ENCODE results near the gene PHTF1.

The PHTF1 gene

GRCh38 chr1:113663165-113663951 is 95.9 kb downstream of the PHTF1 start:
- peak; percentile 43 for DNase-seq

DNA sequence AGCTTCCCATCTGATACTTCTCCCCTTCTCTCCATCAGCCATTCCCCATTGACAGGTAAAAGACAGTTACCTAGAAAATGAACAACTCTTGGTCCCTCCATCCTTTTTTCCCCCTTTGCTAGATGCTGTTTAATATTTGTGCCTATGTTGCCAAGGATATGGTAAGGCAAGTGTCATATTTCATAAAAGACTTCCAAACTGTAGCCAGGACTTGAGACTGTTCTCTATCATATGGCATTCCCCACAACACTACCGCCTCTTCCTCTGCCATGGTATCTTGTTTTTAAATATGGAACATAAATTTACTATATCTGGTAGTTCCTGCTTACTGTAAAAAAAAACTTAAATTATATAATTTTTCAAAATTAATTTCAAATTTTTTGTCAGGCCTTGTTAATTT is 97.2 kb downstream of the PHTF1 start:
- DNase-seq = no peak

DNA sequence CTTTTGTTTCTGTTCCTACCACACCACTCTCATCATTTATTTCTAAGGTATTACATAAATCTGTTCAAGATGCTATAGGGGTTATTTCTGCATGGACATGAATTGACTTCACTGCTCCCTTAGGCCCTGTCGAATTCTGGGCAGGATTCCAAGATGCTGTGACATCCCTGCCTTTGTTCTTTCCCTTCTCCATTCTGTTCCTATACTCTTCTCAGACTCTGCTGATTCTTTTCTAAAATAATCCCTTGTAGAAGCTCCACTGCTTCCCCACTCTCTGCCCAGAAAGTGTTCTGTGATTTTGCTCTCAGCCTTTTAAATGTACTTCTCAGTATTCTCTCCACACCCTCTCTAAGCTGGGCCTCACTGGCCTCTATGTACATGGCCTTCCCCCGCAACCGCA is 99.2 kb downstream of the PHTF1 start:
- DNase-seq = peak; percentile 8

- no peak for DNase-seq
Measured at GRCh38 chr1:113659556-113659955, 99.7 kb downstream of the PHTF1 start.

DNA sequence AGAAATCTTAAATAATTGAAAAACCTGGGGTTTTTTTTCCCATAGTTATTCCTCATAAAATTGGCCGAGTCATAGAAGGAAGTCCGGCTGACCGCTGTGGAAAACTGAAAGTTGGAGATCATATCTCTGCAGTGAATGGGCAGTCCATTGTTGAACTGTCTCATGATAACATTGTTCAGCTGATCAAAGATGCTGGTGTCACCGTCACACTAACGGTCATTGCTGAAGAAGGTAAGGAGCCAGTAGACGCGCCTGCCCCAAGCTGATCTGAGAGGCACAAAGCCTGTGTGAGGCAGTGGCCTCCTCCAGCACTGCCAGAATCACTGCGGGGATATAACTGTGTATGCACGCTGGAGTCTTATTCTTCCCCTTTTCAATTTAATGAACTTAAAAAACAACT is 100.3 kb downstream of the PHTF1 start:
- no peak for DNase-seq

DNA sequence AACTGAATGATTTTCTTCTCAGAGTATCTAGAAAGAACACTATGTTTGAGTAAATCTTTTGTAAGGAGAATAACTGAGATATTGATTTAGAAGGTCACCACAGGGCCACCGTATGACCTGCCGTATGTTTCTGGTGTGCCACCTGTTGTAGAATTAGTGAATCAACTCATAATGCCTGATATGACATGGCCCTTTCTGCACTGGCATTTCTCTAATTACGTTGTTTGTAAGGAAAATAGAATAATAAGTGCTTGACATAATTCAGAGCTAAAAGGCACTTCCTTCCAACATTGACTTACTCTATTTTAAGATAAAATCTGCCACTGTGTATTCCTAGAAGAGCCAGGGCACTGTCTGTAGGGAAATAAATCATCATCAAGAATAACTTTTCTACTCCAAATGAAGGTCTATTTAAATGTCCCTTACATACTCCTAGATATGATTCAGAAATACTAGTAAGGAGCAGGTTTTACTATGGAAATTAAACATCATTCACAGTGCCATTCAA is 101.7 kb downstream of the PHTF1 start:
- no peak for DNase-seq

- DNase-seq = no peak
Measured at GRCh38 chr1:113657126-113657525, 102.2 kb downstream of the PHTF1 start.

DNA sequence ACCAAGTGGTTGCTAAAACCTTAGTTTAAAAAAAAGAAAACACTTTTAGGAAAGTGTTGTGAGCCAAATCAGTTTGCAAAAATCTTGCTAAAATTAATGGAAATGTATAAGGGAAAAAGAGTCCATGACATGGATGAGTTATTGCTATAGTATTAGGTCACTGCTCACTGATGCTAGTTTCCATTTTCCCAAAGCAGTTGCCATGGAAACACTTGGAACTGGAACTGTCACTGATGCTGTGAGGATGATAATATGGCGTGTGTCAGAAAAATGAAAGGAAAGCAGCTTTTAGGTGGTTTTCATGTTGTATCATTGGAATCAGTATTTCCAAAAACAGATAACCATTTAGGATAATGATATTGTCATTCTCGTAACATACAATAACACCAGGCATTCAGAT is 104.4 kb downstream of the PHTF1 start:
- no peak for DNase-seq

GRCh38 chr1:113653741-113654140 is 105.5 kb downstream of the PHTF1 start:
- no peak for DNase-seq

GRCh38 chr1:113652771-113653170 is 106.5 kb downstream of the PHTF1 start:
- DNase-seq = no peak

DNA sequence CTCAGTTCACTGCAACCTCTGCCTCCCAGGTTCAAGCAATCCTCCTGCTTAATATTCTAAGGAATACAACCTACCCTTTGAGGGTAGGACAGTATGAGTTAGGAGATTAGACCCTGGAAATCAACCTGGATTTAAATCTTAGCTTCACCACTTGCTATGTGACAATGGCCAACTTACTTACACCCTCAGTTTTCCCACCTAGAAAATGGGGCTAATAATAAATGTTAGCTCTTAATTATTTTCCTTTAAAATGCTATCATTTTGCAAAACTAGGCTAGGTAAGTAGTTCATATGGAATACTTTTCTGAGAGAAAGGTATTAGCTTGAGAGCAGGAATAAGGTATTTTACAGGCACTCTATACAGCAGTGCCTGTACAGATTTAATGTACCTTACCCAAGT is 110.8 kb downstream of the PHTF1 start:
- DNase-seq = no peak

- DNase-seq = peak; percentile 8
Measured at GRCh38 chr1:113647164-113647563, 112.1 kb downstream of the PHTF1 start.

Data from fibroblast of skin of back (primary cell).